ENCODE measurements around the gene SLC35E4. TPM values are rescaled to one million over a fixed set of nuclear protein-coding genes. Genes with fewer than 3 reads are reported as not detected.

SLC35E4 gene
- total RNA-seq, 6 experiments from 2014 or later = 4.9 to 7.4 (median 5.5) TPM

DNA sequence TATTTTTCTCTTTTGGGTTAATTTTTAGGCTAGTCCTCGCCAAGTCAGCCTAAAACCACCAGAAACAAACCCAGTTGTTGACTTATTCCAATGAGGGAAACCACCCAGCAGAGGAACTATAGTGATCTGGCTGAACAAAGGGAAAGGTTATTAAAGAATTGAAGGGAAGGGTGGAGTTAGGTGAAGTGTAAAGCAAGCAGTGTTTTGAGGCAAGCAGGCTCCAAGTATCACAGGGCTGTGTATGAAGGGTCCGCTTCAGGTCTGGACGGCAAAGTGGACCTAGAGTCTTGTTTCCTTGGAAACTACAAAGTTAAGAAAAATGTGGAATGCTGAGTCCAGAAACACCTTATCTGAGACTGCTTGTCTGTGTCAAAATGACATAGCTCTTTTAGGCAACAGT lies 31.8 kb upstream of the SLC35E4 start:
- TF ChIP-seq, protein P1, sequence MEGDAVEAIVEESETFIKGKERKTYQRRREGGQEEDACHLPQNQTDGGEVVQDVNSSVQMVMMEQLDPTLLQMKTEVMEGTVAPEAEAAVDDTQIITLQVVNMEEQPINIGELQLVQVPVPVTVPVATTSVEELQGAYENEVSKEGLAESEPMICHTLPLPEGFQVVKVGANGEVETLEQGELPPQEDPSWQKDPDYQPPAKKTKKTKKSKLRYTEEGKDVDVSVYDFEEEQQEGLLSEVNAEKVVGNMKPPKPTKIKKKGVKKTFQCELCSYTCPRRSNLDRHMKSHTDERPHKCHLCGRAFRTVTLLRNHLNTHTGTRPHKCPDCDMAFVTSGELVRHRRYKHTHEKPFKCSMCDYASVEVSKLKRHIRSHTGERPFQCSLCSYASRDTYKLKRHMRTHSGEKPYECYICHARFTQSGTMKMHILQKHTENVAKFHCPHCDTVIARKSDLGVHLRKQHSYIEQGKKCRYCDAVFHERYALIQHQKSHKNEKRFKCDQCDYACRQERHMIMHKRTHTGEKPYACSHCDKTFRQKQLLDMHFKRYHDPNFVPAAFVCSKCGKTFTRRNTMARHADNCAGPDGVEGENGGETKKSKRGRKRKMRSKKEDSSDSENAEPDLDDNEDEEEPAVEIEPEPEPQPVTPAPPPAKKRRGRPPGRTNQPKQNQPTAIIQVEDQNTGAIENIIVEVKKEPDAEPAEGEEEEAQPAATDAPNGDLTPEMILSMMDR (IDR thresholded peaks at IDR 0.05) = no peak
- H3K9me3 Mint-ChIP-seq = no peaks in the 10 kb centered on the region
- no peaks in the 10 kb centered on the region for H3K36me3 Mint-ChIP-seq (ENCODE audit: low read depth)
- peaks cover 5% of the 10 kb centered on the region for H3K27me3 Mint-ChIP-seq (ENCODE audit: insufficient read depth)
- H3K4me3 Mint-ChIP-seq = no peak overlapping the region
- H3K27ac Mint-ChIP-seq = no peak overlapping the region
- DNase-seq = no peak
- H3K4me1 Mint-ChIP-seq (ENCODE audit: low read depth) = peaks cover 27% of the 10 kb centered on the region

DNA sequence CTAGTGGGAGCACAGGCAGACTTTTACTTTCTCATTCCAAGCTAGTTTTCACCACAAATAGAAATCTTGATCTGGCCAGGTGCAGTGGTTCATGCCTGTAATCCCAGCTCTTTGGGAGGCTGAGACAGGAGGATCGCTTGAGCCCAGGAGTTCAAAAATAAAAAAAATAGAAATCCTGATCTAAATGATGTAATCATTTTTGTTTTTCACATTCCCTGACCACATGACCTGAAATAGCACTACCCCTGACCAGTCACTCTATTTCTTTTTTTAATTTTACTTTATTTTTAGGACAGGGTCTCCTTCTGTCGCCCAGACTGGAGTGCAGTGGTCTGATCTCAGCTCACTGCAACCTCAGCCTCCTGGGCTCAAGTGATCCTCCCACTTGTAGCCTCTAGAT lies 30.9 kb upstream of the SLC35E4 start:
- no peak for DNase-seq
- Mint-ChIP-seq H3K27me3 (ENCODE audit: insufficient read depth) (peaks cover 5% of the 10 kb centered on the region), H3K4me1 (ENCODE audit: low read depth) (peaks cover 36% of the 10 kb centered on the region), H3K36me3 (ENCODE audit: low read depth) (no peaks in the 10 kb centered on the region), H3K4me3 (no peak overlapping the region), H3K27ac (no peak overlapping the region), H3K9me3 (no peaks in the 10 kb centered on the region)
- TF ChIP-seq, protein P1 (IDR thresholded peaks at IDR 0.05) = no peak

DNA sequence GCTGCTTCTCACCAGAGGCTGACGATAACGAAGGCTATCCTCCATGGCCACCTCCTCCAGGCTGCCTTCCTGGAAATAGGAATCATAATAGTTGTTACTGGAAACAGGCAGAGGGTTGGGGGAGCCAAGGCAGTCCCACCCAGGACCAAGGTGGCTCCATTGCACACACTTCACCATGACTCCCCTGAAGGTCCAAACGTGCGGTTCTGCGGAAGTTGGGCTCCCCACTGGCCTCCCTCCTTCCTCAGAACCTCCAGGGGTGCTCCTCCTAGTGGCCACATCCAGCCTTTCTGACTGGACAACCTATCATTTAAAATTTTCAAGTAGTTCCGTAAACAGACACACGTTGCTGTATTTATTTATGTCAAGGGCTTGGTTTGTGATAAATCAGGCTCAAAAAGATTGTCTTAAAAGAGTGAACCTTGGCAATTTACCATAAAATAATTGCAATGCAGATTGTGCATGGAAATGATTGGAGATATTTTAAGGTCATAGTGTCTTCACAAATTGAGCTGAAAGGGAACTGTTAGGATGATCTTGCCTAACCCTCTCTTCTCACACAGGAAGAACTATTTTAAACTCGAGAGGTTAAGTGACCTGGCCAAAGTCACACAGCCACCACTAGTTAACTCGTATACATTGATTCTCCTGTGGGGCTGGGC lies 30.0 kb upstream of the SLC35E4 start:
- Mint-ChIP-seq H3K4me1 (ENCODE audit: low read depth) (peaks cover 44% of the 10 kb centered on the region), H3K27ac (peak overlapping the region; percentile 26; the same call in 1 of the 2 replicates), H3K9me3 (no peaks in the 10 kb centered on the region), H3K4me3 (peak overlapping the region; percentile 88), H3K36me3 (ENCODE audit: low read depth) (no peaks in the 10 kb centered on the region), H3K27me3 (ENCODE audit: insufficient read depth) (peaks cover 5% of the 10 kb centered on the region)
- DNase-seq = peak; percentile 39
- TF ChIP-seq, protein P1 (IDR thresholded peaks at IDR 0.05) = peak; percentile 89

DNA sequence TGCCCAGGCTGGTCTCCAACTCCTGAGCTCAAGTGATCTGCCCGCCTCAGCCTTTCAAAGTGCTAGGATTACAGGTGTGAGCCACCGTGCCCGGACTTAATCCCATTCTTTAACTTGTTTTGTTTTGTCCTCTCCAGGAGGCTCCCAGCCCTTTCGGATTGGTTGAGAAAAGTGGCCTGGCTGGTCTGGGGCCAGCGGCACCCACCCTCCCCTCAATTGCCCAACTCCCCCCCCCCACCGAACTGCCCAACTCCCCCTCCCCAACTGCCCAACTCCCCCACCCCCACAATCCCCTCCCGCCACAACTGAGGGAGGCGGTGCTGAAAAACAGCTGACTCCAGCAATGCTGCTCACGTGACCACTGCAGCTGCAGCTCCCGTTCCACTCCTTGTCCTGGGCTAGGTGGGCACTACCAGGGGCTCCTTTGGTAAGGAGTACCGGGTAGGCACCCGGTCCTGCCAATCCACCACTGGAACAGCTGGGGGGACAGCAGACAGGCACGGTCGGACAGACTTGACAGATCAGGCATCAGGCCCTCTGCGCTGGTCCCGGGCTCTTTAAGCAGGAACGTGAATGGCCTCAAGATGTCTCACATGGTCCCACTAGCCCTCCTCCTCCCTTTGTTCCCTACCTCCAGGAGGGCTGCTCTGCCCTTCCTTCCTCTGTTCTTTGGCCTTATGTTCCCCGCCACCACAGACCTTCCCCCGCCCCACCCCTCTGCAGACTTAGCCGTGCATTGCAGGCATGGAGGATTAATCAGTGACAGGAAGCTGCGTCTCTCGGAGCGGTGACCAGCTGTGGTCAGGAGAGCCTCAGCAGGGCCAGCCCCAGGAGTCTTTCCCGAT lies 28.9 kb upstream of the SLC35E4 start, which contains the start of gene TCN2:
TSS of gene TCN2 (plus strand) at position 720 of the 845 bp plus-strand sequence. CDS start 158 bp downstream, outside the sequence.
- Mint-ChIP-seq H3K27ac (peak within 1 kb of the TSS; percentile 88), H3K9me3 (no peaks in the 10 kb centered on the region), H3K36me3 (ENCODE audit: low read depth) (no peaks in the 10 kb centered on the region), H3K27me3 (ENCODE audit: insufficient read depth) (peaks cover 4% of the 10 kb centered on the region), H3K4me3 (peak within 1 kb of the TSS; percentile 88), H3K4me1 (ENCODE audit: low read depth) (peaks cover 55% of the 10 kb centered on the region)
- DNase-seq = peak; percentile 65
- TF ChIP-seq, protein P1 (IDR thresholded peaks at IDR 0.05) = peak; percentile 34

DNA sequence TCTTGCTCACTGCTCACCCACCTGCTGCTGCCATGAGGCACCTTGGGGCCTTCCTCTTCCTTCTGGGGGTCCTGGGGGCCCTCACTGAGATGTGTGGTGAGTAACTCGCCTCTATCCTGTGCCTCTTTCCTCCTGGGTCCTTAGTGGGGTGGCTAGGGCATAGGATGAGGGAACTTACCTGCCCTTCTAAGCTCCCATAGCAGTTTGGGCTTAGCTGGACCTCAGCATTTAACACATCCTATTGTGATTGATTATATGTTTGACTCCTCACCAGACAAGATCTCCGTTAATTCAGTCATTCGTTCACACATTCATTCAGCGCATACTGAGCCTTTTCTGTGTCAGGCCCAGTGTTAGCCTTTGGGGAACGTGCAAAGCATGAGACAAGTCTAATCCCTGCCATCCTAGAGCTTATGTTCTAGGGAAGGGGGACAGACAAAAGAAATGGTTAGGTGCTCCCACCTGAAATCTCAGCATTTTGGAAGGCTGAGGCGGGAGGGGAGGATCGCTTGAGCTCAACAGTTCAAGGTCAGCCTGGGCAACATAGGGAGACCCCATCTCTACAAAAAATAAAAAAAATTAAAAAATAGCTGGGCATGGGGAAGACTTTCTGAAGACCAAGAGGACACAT lies 28.2 kb upstream of the SLC35E4 start:
- DNase-seq = no peak
- peaks cover 55% of the 10 kb centered on the region for H3K4me1 Mint-ChIP-seq (ENCODE audit: low read depth)
- no peaks in the 10 kb centered on the region; the same call in 1 of the 2 replicates for H3K27me3 Mint-ChIP-seq (ENCODE audit: insufficient read depth)
- H3K4me3 Mint-ChIP-seq = peak overlapping the region; percentile 88
- TF ChIP-seq, protein P1 (IDR thresholded peaks at IDR 0.05) = no peak
- no peaks in the 10 kb centered on the region for H3K36me3 Mint-ChIP-seq (ENCODE audit: low read depth)
- H3K9me3 Mint-ChIP-seq = no peaks in the 10 kb centered on the region
- peak overlapping the region; percentile 88 for H3K27ac Mint-ChIP-seq
